HCT116 (cell line): Measurements from ENCODE around the gene MARCHF7. TPM values are rescaled to one million over a fixed set of nuclear protein-coding genes. Genes with fewer than 3 reads are reported as not detected.

Experiments
- ATAC-seq: fragments of 200-7000 bp; cut with Tn5 transposase; 2 replicates; pipeline ENCODE4 v1.9.1; 2020; ENCODE audit warnings: mild to moderate bottlenecking, moderate library complexity
- BruUV-seq: library from RNA; stranded (reverse); fragments of 400-500 nt; replicated peaks from 2 replicates; lab custom pipeline; 2021; lab: Mats Ljungman, UMichigan
- CTCF ChIA-PET: fragments of 300-600 bp; sonication (Branson Sonifier 250); formaldehyde crosslinking; loops from one replicate; lab custom pipeline; 2021; ENCODE audit warnings: antibody characterized with exemption; lab: Charles Lee
- POLR2A ChIA-PET: fragments of 300-600, 350-600 bp; sonication (Branson Sonifier 250); formaldehyde crosslinking; loops from one replicate; lab custom pipeline; 2021; ENCODE audit warnings: antibody characterized with exemption; lab: Charles Lee
- RAD21 ChIA-PET, 2 experiments: fragments of 300-600 bp; sonication (Branson Sonifier 250); formaldehyde crosslinking; loops; one replicate each; lab custom pipeline; 2023; ENCODE audit warnings: low total read pairs in 2 of 2; ENCODE audit not compliant: uncharacterized antibody in 2 of 2, unreplicated experiment in 2 of 2, low non-redundant PET in 1 of 2; lab: Charles Lee
- DNase-seq: peaks from one replicate; pipeline ENCODE4 v3.0.0-alpha.2; 2010; ENCODE audit warnings: low read depth, low spot score
- H2AFZ ChIP-seq: fragments of 200-600 bp; shearing (Covaris generic), sonication (generic); 2 replicates; pipeline ENCODE4 v1.6.1; 2017; ENCODE audit warnings: low read depth, mixed run types, mixed read lengths, antibody characterized with exemption, low read length; ENCODE audit not compliant: poor library complexity, severe bottlenecking
- H3K27ac ChIP-seq: 2 replicates; pipeline ENCODE4 v1.5.1; 2012; ENCODE audit warnings: low read depth, low read length
- H3K27me3 ChIP-seq: fragments of 200-600 bp; sonication (generic); 2 replicates; pipeline ENCODE4 v1.6.1; 2016; ENCODE audit warnings: mixed run types, low read length, mixed read lengths; ENCODE audit not compliant: insufficient read depth
- H3K36me3 ChIP-seq, 2 experiments: fragments of 200-500 bp in 1 of 2; fragments of 200-600 bp in 1 of 2; sonication (Bioruptor generic) in 1 of 2; sonication (generic) in 1 of 2; 2 replicates each; pipeline versions ENCODE4 v1.5.1 to v1.6.1; 2014 to 2016; ENCODE audit warnings: low read length in 2 of 2, inconsistent platforms in 1 of 2, mixed read lengths in 1 of 2, mixed run types in 1 of 2; ENCODE audit not compliant: insufficient read depth in 2 of 2, control insufficient read depth in 1 of 2
- H3K4me1 ChIP-seq, 2 experiments: fragments of 200-600 bp in 1 of 2; sonication (generic) in 1 of 2; 2 replicates each; pipeline versions ENCODE4 v1.5.1 to v1.6.1; 2012 to 2017; ENCODE audit warnings: low read length in 2 of 2, inconsistent platforms in 1 of 2, mild to moderate bottlenecking in 1 of 2, mixed read lengths in 1 of 2, mixed run types in 1 of 2, moderate library complexity in 1 of 2; ENCODE audit not compliant: insufficient read depth in 2 of 2, control insufficient read depth in 1 of 2
- H3K4me2 ChIP-seq: fragments of 200-600 bp; sonication (generic); 2 replicates; pipeline ENCODE4 v1.6.1; 2017; ENCODE audit warnings: mixed run types, low read length, mixed read lengths
- H3K4me3 ChIP-seq, 2 experiments: fragments of 200-600 bp in 1 of 2; sonication (generic) in 1 of 2; replicated peaks in 1 of 2; 2 replicates each; pipeline ENCODE4 v1.5.1; 2011 to 2016; ENCODE audit warnings: low read length in 2 of 2, control low read depth in 1 of 2, low read depth in 1 of 2, mild to moderate bottlenecking in 1 of 2, mixed read lengths in 1 of 2, mixed run types in 1 of 2
- H3K79me2 ChIP-seq: fragments of 200-600 bp; sonication (generic); 2 replicates; pipeline ENCODE4 v1.6.1; 2017; ENCODE audit warnings: mild to moderate bottlenecking, mixed run types, low read length, moderate library complexity, mixed read lengths; ENCODE audit not compliant: insufficient read depth
- H3K9ac ChIP-seq: fragments of 200-600 bp; sonication (generic); 2 replicates; pipeline ENCODE4 v1.6.1; 2016; ENCODE audit warnings: low read length, mixed read lengths
- H3K9me2 ChIP-seq: fragments of 200-600 bp; sonication (generic), shearing (Covaris generic); 2 replicates; pipeline ENCODE4 v1.6.1; 2017; ENCODE audit warnings: mixed run types, mild to moderate bottlenecking, moderate library complexity; ENCODE audit not compliant: insufficient read depth
- H3K9me3 ChIP-seq, 2 experiments: fragments of 200-500 bp in 1 of 2; fragments of 200-600 bp in 1 of 2; sonication (Bioruptor generic) in 1 of 2; sonication (generic) in 1 of 2; 2 replicates each; pipeline ENCODE4 v1.6.1; 2014 to 2017; ENCODE audit warnings: low read length in 2 of 2, mixed read lengths in 2 of 2, inconsistent platforms in 1 of 2, low read depth in 1 of 2, mild to moderate bottlenecking in 1 of 2, mixed run types in 1 of 2, moderate library complexity in 1 of 2; ENCODE audit not compliant: control insufficient read depth in 1 of 2, insufficient read depth in 1 of 2
- H4K20me1 ChIP-seq: fragments of 200-600 bp; sonication (generic), shearing (Covaris generic); 2 replicates; pipeline ENCODE4 v1.6.1; 2017; ENCODE audit warnings: mixed run types, mild to moderate bottlenecking, moderate library complexity; ENCODE audit not compliant: insufficient read depth
- ATF3 ChIP-seq: IDR thresholded peaks from 2 replicates; pipeline ENCODE4 v1.6.1; 2012
- EGR1 ChIP-seq: IDR thresholded peaks from 2 replicates; pipeline ENCODE4 v1.6.1; 2012; ENCODE audit warnings: low read depth
- EZH2 ChIP-seq: fragments of 200-600 bp; sonication (generic); IDR thresholded peaks from 2 replicates; pipeline ENCODE4 v1.6.1; 2017; ENCODE audit warnings: antibody characterized with exemption, mixed run types
- POLR2A ChIP-seq: IDR thresholded peaks from 2 replicates; pipeline ENCODE4 v1.7.0; 2011; ENCODE audit warnings: borderline replicate concordance; ENCODE audit not compliant: insufficient read depth, insufficient read length; ENCODE audit errors: extremely low read depth
- RAD21 ChIP-seq: IDR thresholded peaks from 2 replicates; pipeline ENCODE4 v1.6.1; 2012; ENCODE audit warnings: low read depth, mild to moderate bottlenecking
- SP1 ChIP-seq: IDR thresholded peaks from 2 replicates; pipeline ENCODE4 v1.6.1; 2012; ENCODE audit warnings: low read depth
- SRF ChIP-seq: IDR thresholded peaks from 2 replicates; pipeline ENCODE4 v1.6.1; 2012; ENCODE audit warnings: low read depth
- TCF7L2 ChIP-seq: IDR thresholded peaks from 2 replicates; pipeline ENCODE4 v1.7.0; 2011; ENCODE audit warnings: borderline replicate concordance, inconsistent platforms; ENCODE audit not compliant: insufficient read depth, insufficient read length; ENCODE audit errors: extremely low read depth
- YY1 ChIP-seq: IDR thresholded peaks from 2 replicates; pipeline ENCODE4 v1.6.1; 2011; ENCODE audit warnings: low read length, low read depth, moderate library complexity, mild to moderate bottlenecking; ENCODE audit not compliant: insufficient replicate concordance; ENCODE audit errors: extremely low read depth
- ZNF274 ChIP-seq: fragments of 200-500 bp; sonication (Bioruptor generic); IDR thresholded peaks from 2 replicates; pipeline ENCODE4 v1.6.1; 2014; ENCODE audit warnings: mild to moderate bottlenecking, low read depth, low read length, inconsistent platforms
- intact Hi-C: fragments of 100-400 bp; cut with micrococcal nuclease; formaldehyde crosslinking; loops from 2 replicates; pipeline ENCODE4 v1.10.0; 2022
- total RNA-seq: library from RNA; stranded (reverse); gene quantifications from one replicate; pipeline ENCODE4 v1.2.1, GENCODE V29; 2021; ENCODE audit not compliant: unreplicated experiment
- TF ChIP-seq, protein P1 (sequence below): IDR thresholded peaks from 2 replicates; pipeline ENCODE4 v1.6.1; 2012

MARCHF7 gene
- total RNA-seq, 1 experiment from 2014 or later: 65.9 TPM

- ChIA-PET POLR2A (no interaction called here), CTCF (no interaction called here), RAD21 (no interaction called here)
- Histone ChIP-seq H3K9ac (no peak overlapping the region), H3K4me2 (no peak overlapping the region), H3K36me3 (peaks cover 27% of the 10 kb centered on the region in 2 experiments), H3K9me3 (no peaks in the 10 kb centered on the region), H3K9me2 (no peaks in the 10 kb centered on the region), H2AFZ (no peak overlapping the region), H4K20me1 (peaks cover 15% of the 10 kb centered on the region), H3K79me2 (peaks cover 90% of the 10 kb centered on the region), H3K4me1 (peaks cover 0 to 17% of the 10 kb centered on the region in 2 experiments; a peak in 2 of 4 replicates), H3K27ac (no peak overlapping the region), H3K4me3 (no peak overlapping the region), H3K27me3 (no peaks in the 10 kb centered on the region)
- no TSS peak for BruUV-seq
- intact Hi-C loops: no loop called here
- TF ChIP-seq TCF7L2: no peak
- ATAC-seq (no peak), DNase-seq (no peak)
These were observed 45.9 kb downstream of the MARCHF7 start for GRCh38 chr2:159758239-159758638.

DNA sequence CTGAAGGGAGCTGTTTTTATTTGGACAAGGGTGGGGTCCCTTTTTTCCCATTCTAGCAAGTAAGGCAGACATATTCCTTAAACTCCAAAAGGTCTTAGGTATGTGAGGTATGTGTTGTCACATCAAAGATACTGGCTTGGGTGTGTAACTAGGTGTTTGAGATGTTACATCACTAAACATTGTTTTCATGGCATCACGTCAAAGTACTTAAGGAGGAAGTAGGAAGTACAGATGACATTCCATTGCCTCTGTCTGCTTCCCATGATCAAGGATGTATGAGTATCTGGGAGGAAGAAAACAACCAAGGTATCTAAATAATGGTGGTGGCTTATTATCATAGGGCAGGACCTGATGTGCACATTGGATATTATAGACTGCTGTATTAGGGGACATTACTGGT is 46.4 kb downstream of the MARCHF7 start:
- Histone ChIP-seq H3K4me2 (no peak overlapping the region), H3K9ac (no peak overlapping the region), H3K27ac (no peak overlapping the region), H3K79me2 (peaks cover 90% of the 10 kb centered on the region), H4K20me1 (peaks cover 15% of the 10 kb centered on the region), H3K9me2 (no peaks in the 10 kb centered on the region), H3K4me3 (no peak overlapping the region), H3K36me3 (peaks cover 27 to 30% of the 10 kb centered on the region in 2 experiments), H3K27me3 (no peaks in the 10 kb centered on the region), H2AFZ (no peak overlapping the region), H3K9me3 (no peaks in the 10 kb centered on the region), H3K4me1 (peaks cover 0 to 17% of the 10 kb centered on the region in 2 experiments; a peak in 2 of 4 replicates)
- ChIA-PET POLR2A (no interaction called here), RAD21 (no interaction called here), CTCF (no interaction called here)
- ATAC-seq (no peak), DNase-seq (no peak)
- TF ChIP-seq SRF (no peak), ATF3 (no peak), EZH2 (no peak), RAD21 (no peak), YY1 (no peak), SP1 (no peak), ZNF274 (no peak), EGR1 (no peak), POLR2A (no peak)
- TF ChIP-seq, protein P1, sequence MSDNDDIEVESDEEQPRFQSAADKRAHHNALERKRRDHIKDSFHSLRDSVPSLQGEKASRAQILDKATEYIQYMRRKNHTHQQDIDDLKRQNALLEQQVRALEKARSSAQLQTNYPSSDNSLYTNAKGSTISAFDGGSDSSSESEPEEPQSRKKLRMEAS: no peak
- no TSS peak for BruUV-seq
- intact Hi-C loops: no loop called here
